ENCODE results near the gene LPIN2.

GRCh38 chr18:3013024-3013804 lies at the start of gene LPIN2:
- TF ChIP-seq CTCF (optimal IDR thresholded peaks at IDR 0.05 in 1 of 3, IDR thresholded peaks at IDR 0.05 in 1 of 3, conservative IDR thresholded peaks at IDR 0.05 in 1 of 3; ENCODE audit: extremely low read depth in 1 of 3, insufficient read depth in 2 of 3, low read length in 3 of 3) (no peak), EZH2 (IDR thresholded peaks at IDR 0.05; ENCODE audit: low read length) (no peak)

Measured in keratinocyte (primary cell).